T-cell (primary cell): ENCODE measurements around the gene SDHAF1. TPM values are rescaled to one million over a fixed set of nuclear protein-coding genes. Genes with fewer than 3 reads are reported as not detected.
"Not testable (repeated sequence)": the region's sequence is repeated elsewhere in the genome, so short reads cannot be mapped to it uniquely, and the experiment has no call there.

ENCODE experiments used
- ATAC-seq, 4 experiments: fragments of 200-7000 bp in 3 of 4; fragments of 150-1000 bp in 1 of 4; cut with Tn5 transposase; replicated peaks in 1 of 4; 1 replicate in 3 of 4; 2 replicates in 1 of 4; pipeline ENCODE4 v1.10.0; 2021; ENCODE audit warnings: moderate library complexity in 3 of 4, mild to moderate bottlenecking in 2 of 4, moderate number of reproducible peaks in 1 of 4
- CTCF ChIA-PET, 2 donors: fragments of 300-600 bp; sonication (Branson Sonifier 250); formaldehyde crosslinking; loops; one replicate each; lab custom pipeline; 2022; ENCODE audit warnings: antibody characterized with exemption in 2 of 2; lab: Charles Lee
- POLR2A ChIA-PET, 2 donors: fragments of 300-600 bp; sonication (Branson Sonifier 250); formaldehyde crosslinking; loops; one replicate each; lab custom pipeline; 2022; ENCODE audit warnings: antibody characterized with exemption in 2 of 2; lab: Charles Lee
- DNase-seq, 35 experiments: peaks; one replicate each; pipeline versions ENCODE4 v3.0.0 to v3.0.0-alpha.2; 2013 to 2023
- H3K27ac ChIP-seq: one replicate; pipeline ENCODE4 v1.5.1; 2013; ENCODE audit warnings: low read length
- H3K27me3 ChIP-seq, 2 experiments: replicated peaks in 1 of 2; 1 replicate in 1 of 2; 2 replicates in 1 of 2; pipeline versions ENCODE4 v1.6.1 to v1.7.0; 2013; ENCODE audit warnings: low read length in 1 of 2, mixed read lengths in 1 of 2; ENCODE audit not compliant: control insufficient read depth in 2 of 2, insufficient read depth in 2 of 2; ENCODE audit errors: extremely low read depth in 1 of 2
- H3K36me3 ChIP-seq, 2 donors: 1 replicate in 1 of 2; 2 replicates in 1 of 2; pipeline versions ENCODE4 v1.6.1 to v1.7.0; 2013; ENCODE audit warnings: low read length in 1 of 2; ENCODE audit not compliant: control insufficient read depth in 2 of 2, insufficient read depth in 1 of 2; ENCODE audit errors: extremely low read depth in 1 of 2
- H3K4me1 ChIP-seq, 2 experiments: 1 replicate in 1 of 2; 2 replicates in 1 of 2; pipeline versions ENCODE4 v1.6.1 to v1.7.0; 2013; ENCODE audit warnings: low read length in 2 of 2, mixed read lengths in 1 of 2; ENCODE audit not compliant: insufficient read depth in 2 of 2, control insufficient read depth in 1 of 2; ENCODE audit errors: extremely low read depth in 1 of 2
- H3K4me3 ChIP-seq, 2 donors: 1 replicate in 1 of 2; 2 replicates in 1 of 2; pipeline versions ENCODE4 v1.5.1 to v1.7.0; 2013; ENCODE audit warnings: mild to moderate bottlenecking in 2 of 2, low read length in 1 of 2, moderate library complexity in 1 of 2; ENCODE audit not compliant: control insufficient read depth in 1 of 2; ENCODE audit errors: extremely low read depth in 1 of 2
- H3K9me3 ChIP-seq: 2 replicates; pipeline ENCODE4 v1.7.0; 2013
- H3K27ac Mint-ChIP-seq, 2 donors: one replicate each; pipeline ENCODE4 v1.8.0; 2020 to 2021; ENCODE audit warnings: mild to moderate bottlenecking in 2 of 2, mixed read lengths in 2 of 2
- H3K27me3 Mint-ChIP-seq, 2 donors: one replicate each; pipeline ENCODE4 v1.8.0; 2021 to 2022; ENCODE audit warnings: mixed read lengths in 2 of 2
- H3K36me3 Mint-ChIP-seq: one replicate; pipeline ENCODE4 v1.8.0; 2021; ENCODE audit warnings: mixed read lengths
- H3K4me1 Mint-ChIP-seq, 3 donors: one replicate each; pipeline ENCODE4 v1.8.0; 2020 to 2022; ENCODE audit warnings: mixed read lengths in 3 of 3, mild to moderate bottlenecking in 1 of 3
- H3K4me3 Mint-ChIP-seq, 3 donors: one replicate each; pipeline ENCODE4 v1.8.0; 2020 to 2022; ENCODE audit warnings: mild to moderate bottlenecking in 3 of 3, mixed read lengths in 3 of 3, moderate library complexity in 3 of 3
- H3K9me3 Mint-ChIP-seq, 3 donors: one replicate each; pipeline ENCODE4 v1.8.0; 2020 to 2022; ENCODE audit warnings: mixed read lengths in 3 of 3
- WGBS: methylation state at CpG from one replicate; pipeline ENCODE4 v1.1.5; 2013; ENCODE audit warnings: missing lambda C conversion rate; ENCODE audit not compliant: insufficient coverage; 5-methylcytosine and 5-hydroxymethylcytosine counted together
- total RNA-seq, 35 experiments: library from RNA in 6 of 35; stranded (reverse) in 6 of 35; fragments of 120-200 nt in 1 of 35; gene quantifications; one replicate each; pipeline versions ENCODE4 v1.2.1 to v1.2.4 and lab custom pipeline; 2013 to 2026

The SDHAF1 gene
- total RNA-seq, 5 donors from 2014 or later (not counting 1 experiment from before 2014, with no cell fraction given), result 10.2 to 30.5 (median 27.3) TPM

DNA sequence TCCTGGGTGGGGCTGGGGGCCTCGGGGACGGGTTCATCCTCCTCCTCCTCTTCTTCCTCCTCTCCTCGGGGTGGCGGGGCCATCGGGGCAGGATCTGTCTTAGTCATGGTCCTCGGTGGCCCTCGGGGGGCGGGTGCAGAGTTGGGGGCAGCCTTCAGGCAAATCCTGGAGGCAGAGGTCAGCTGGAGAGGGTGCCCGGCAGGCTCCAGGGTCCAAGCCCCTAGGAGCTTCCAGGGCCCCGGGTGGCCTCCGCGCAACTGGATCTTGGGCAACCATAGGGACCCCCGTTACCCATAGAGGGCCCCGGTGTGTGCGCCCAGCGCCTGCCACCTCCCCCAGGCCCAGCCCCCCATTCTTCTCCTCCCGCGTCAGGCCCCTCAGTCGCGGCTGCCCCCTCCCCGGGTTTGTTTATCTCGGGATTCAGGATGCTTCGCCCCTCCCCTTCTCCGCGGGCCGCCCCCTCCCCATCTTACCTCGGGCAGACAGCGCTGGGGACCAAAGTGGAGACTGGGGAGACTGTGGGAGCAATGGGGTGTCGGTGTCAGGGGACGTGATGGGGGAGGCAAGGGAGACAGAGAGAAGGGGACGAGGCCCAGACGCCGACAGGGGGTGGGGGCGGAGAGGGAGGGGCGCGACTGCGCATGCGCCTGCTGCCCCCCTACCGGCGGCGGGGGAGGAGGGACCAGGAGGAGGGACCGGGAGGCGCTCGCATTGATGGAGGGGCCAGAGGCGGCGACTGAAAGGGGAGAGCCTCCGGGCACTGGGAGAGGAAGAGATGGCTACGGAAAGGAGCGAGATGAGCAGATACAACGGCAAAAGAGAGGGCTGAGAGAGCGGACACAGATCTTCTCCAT is 37.5 kb downstream of the SDHAF1 start, which contains the start of gene CLIP3:
Gene CLIP3, minus strand, starts transcription at position 623 of the 854 bp plus-strand sequence. Its CDS starts 516 bp downstream, at position 107.
- Histone ChIP-seq H3K9me3 (no peaks in the 10 kb centered on the region), H3K27me3 (peaks cover 0 to 12% of the 10 kb centered on the region in 2 experiments), H3K27ac (no peak within 1 kb of the TSS), H3K36me3 (peaks cover 0 to 5% of the 10 kb centered on the region in 2 donors), H3K4me1 (peaks cover 24 to 35% of the 10 kb centered on the region in 2 experiments), H3K4me3 (peak within 1 kb of the TSS; percentile 28 to 35)
- H3K27ac Mint-ChIP-seq, result peak within 1 kb of the TSS in 1 of 2 donors; percentile 16
- ChIA-PET POLR2A (no interaction called here), CTCF (no interaction called here)
- H3K4me3 Mint-ChIP-seq, result peak within 1 kb of the TSS; percentile 31 to 64 (median 57)
- peaks cover 23% of the 10 kb centered on the region for H3K36me3 Mint-ChIP-seq
- DNase-seq (peak in 19 of 35 experiments; percentile 10 to 52 (median 27)), ATAC-seq (peak in 3 of 4 experiments; percentile 59 to 61 (median 60))
- peaks cover 0 to 3% of the 10 kb centered on the region in 2 donors for H3K27me3 Mint-ChIP-seq
- H3K4me1 Mint-ChIP-seq, result peaks cover 36 to 47% (median 38%) of the 10 kb centered on the region in 3 donors
- no peaks in the 10 kb centered on the region for H3K9me3 Mint-ChIP-seq
- 21% methylated on average over 26 of the region's 51 CpGs for WGBS

DNA sequence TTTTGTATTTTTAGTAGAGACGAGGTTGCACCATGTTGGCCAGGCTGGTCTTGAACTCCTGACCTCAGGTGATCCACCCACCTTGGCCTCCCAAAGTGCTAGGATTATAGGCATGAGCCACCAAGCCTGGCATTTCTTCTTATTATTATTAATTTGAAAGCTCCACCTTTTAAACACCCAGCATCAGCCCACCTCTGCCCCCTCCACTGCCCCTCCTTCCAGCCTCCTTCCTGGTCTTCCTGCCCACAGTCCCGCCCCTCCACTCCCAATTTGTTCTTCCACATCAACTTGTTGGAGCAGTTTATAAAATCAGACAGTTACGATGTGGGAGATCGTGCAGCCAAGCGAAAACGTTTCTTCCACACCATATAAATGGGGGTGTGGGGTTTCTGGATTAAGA is 45.5 kb downstream of the SDHAF1 start:
- no peaks in the 10 kb centered on the region for H3K9me3 Mint-ChIP-seq
- no peak overlapping the region for H3K4me3 Mint-ChIP-seq
- Histone ChIP-seq H3K4me1 (peaks cover 18% of the 10 kb centered on the region in 2 experiments), H3K36me3 (peaks cover 0 to 2% of the 10 kb centered on the region in 2 donors), H3K27ac (no peak overlapping the region), H3K9me3 (no peaks in the 10 kb centered on the region), H3K4me3 (no peak overlapping the region), H3K27me3 (no peaks in the 10 kb centered on the region)
- no peak overlapping the region for H3K27ac Mint-ChIP-seq
- DNase-seq, result no peak
- H3K27me3 Mint-ChIP-seq, result no peaks in the 10 kb centered on the region
- ATAC-seq, result no peak
- 83% methylated on average over 1 of the region's 6 CpGs for WGBS
- ChIA-PET POLR2A (interaction anchor here in 1 of 2 donors (0.7 kb wide), 1 partner anchor 63 kb away, joined by 4 read pairs; no protein-coding TSS in a partner anchor), CTCF (interaction anchor here in 1 of 2 donors (0.7 kb wide), 1 partner anchor 67 kb away, joined by 4 read pairs; no protein-coding TSS in a partner anchor)
- H3K4me1 Mint-ChIP-seq, result peaks cover 17 to 23% (median 18%) of the 10 kb centered on the region in 3 donors
- peaks cover 6% of the 10 kb centered on the region for H3K36me3 Mint-ChIP-seq

GRCh38 chr19:36041092-36041491 is 46.1 kb downstream of the SDHAF1 start:
- not testable (repeated sequence) for H3K9me3 Mint-ChIP-seq, H3K27ac Mint-ChIP-seq, H3K4me3 Mint-ChIP-seq, H3K27me3 Mint-ChIP-seq, H3K27ac ChIP-seq, H3K36me3 ChIP-seq, H3K9me3 ChIP-seq, ATAC-seq, H3K4me3 ChIP-seq, DNase-seq, H3K27me3 ChIP-seq
- CTCF ChIA-PET, result interaction anchor here in 1 of 2 donors (0.7 kb wide), 1 partner anchor 67 kb away, joined by 4 read pairs; no protein-coding TSS in a partner anchor
- Mint-ChIP-seq H3K36me3 (peaks cover 12% of the 10 kb centered on the region), H3K4me1 (peaks cover 13 to 17% (median 13%) of the 10 kb centered on the region in 3 donors)
- 100% methylated on average over 2 of the region's 6 CpGs for WGBS
- POLR2A ChIA-PET, result interaction anchor here in 1 of 2 donors (0.7 kb wide), 1 partner anchor 63 kb away, joined by 4 read pairs; no protein-coding TSS in a partner anchor
- H3K4me1 ChIP-seq, result peaks cover 12 to 13% of the 10 kb centered on the region in 2 experiments

DNA sequence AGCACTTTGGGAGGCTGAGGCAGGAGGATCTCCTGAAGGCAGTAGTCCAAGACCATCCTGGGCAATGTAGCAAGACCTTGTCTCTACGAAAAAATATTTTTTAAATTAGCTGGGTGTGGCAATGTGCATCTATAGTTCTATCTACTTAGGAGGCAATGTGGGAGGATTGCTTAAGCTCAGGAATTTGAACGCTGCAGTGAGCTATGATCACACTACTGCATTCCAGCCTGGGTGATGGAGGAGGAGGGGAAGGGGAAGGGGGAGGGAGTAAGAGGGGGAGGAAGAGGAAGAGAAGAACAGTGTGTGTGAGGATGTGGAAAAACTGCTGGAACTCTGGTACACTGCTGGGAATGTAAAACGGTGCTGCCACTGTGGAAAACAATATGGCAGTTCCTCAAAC is 46.8 kb downstream of the SDHAF1 start:
- H3K9me3 Mint-ChIP-seq, result no peaks in the 10 kb centered on the region
- ATAC-seq (no peak), DNase-seq (no peak)
- no peak overlapping the region for H3K4me3 ChIP-seq
- peaks cover 0 to 3% of the 10 kb centered on the region in 2 donors for H3K36me3 ChIP-seq
- peaks cover 6 to 7% of the 10 kb centered on the region in 2 experiments for H3K4me1 ChIP-seq
- no peaks in the 10 kb centered on the region for H3K27me3 Mint-ChIP-seq
- 100% methylated on average over 1 of the region's 3 CpGs for WGBS
- H3K4me3 Mint-ChIP-seq, result no peak overlapping the region
- H3K27me3 ChIP-seq, result no peaks in the 10 kb centered on the region
- CTCF ChIA-PET, result no interaction called here
- H3K36me3 Mint-ChIP-seq, result peaks cover 16% of the 10 kb centered on the region
- POLR2A ChIA-PET, result no interaction called here
- H3K27ac Mint-ChIP-seq, result no peak overlapping the region
- H3K4me1 Mint-ChIP-seq, result peaks cover 9 to 12% (median 12%) of the 10 kb centered on the region in 3 donors
- no peaks in the 10 kb centered on the region for H3K9me3 ChIP-seq
- no peak overlapping the region for H3K27ac ChIP-seq

DNA sequence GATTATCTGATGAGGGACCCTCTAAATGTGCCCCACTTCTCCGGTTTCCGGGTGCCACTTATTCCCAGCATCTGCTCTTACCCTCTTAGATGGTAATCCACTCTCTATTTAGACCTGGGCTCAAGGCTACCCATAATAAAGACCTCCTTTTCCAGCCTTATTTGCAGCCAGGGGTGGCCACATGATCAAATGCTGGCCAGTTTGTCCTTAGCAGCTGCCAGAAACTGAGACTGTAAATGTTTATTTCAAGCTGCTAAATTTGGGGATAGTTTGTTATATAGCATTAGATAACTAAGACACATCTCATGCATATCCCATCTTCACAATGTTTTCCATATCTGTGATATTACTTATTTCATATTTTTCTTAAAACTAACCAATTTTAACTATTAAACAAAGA is 49.0 kb downstream of the SDHAF1 start:
- POLR2A ChIA-PET, result no interaction called here
- DNase-seq, result no peak

More for the DNA sequence above, 49.0 kb downstream of the SDHAF1 start:
- Histone ChIP-seq H3K4me3 (no peak overlapping the region), H3K36me3 (peaks cover 0 to 3% of the 10 kb centered on the region in 2 donors), H3K27me3 (no peaks in the 10 kb centered on the region), H3K27ac (no peak overlapping the region), H3K9me3 (no peaks in the 10 kb centered on the region), H3K4me1 (no peaks in the 10 kb centered on the region)
- Mint-ChIP-seq H3K27me3 (no peaks in the 10 kb centered on the region), H3K27ac (no peak overlapping the region), H3K4me3 (no peak overlapping the region), H3K4me1 (peaks cover 2 to 5% (median 5%) of the 10 kb centered on the region in 3 donors), H3K36me3 (peaks cover 20% of the 10 kb centered on the region), H3K9me3 (no peaks in the 10 kb centered on the region)
- ATAC-seq, result no peak
- WGBS, result 100% methylated on average over 1 of the region's 2 CpGs
- CTCF ChIA-PET, result no interaction called here
